Activated T-helper 2 cell treated with anti-CD3 and anti-CD28 coated beads, Interferon-gamma antibody, Interleukin-2, Interleukin-4, amounts not matched to agents 10 μg/mL and 5 μg/mL and 100 μg/mL, durations not matched to agents 14 hours and 24 hours and 36 hours (primary cell): ENCODE data around the gene KCNJ12. TPM values are rescaled to one million over a fixed set of nuclear protein-coding genes. Genes with fewer than 3 reads are reported as not detected.
"Not testable (repeated sequence)": the region's sequence is repeated elsewhere in the genome, so short reads cannot be mapped to it uniquely, and the experiment has no call there.

Experiments used
- DNase-seq: peaks from one replicate; pipeline ENCODE4 v3.0.0; 2021; ENCODE audit warnings: low spot score
- H3K27ac Mint-ChIP-seq: one replicate; pipeline ENCODE4 v1.8.0; 2021; ENCODE audit warnings: mixed read lengths
- H3K27me3 Mint-ChIP-seq: one replicate; pipeline ENCODE4 v1.8.0; 2021; ENCODE audit warnings: low read depth, mixed read lengths
- H3K36me3 Mint-ChIP-seq: one replicate; pipeline ENCODE4 v1.8.0; 2021; ENCODE audit warnings: low read depth, mixed read lengths
- H3K4me1 Mint-ChIP-seq: one replicate; pipeline ENCODE4 v1.8.0; 2021; ENCODE audit warnings: low read depth, mixed read lengths
- H3K4me3 Mint-ChIP-seq: one replicate; pipeline ENCODE4 v1.8.0; 2021; ENCODE audit warnings: low read depth, mild to moderate bottlenecking, moderate library complexity, mixed read lengths
- H3K9me3 Mint-ChIP-seq: one replicate; pipeline ENCODE4 v1.8.0; 2021; ENCODE audit warnings: mixed read lengths
- intact Hi-C: fragments of 100-400 bp; cut with micrococcal nuclease; formaldehyde crosslinking; loops from one replicate; pipeline ENCODE4 v1.15.1; 2023
- total RNA-seq: library from RNA; stranded (reverse); gene quantifications from 2 replicates; pipeline ENCODE4 v1.2.3, GENCODE V29; 2022

The KCNJ12 gene
- total RNA-seq = not detected in 2 replicates

DNA sequence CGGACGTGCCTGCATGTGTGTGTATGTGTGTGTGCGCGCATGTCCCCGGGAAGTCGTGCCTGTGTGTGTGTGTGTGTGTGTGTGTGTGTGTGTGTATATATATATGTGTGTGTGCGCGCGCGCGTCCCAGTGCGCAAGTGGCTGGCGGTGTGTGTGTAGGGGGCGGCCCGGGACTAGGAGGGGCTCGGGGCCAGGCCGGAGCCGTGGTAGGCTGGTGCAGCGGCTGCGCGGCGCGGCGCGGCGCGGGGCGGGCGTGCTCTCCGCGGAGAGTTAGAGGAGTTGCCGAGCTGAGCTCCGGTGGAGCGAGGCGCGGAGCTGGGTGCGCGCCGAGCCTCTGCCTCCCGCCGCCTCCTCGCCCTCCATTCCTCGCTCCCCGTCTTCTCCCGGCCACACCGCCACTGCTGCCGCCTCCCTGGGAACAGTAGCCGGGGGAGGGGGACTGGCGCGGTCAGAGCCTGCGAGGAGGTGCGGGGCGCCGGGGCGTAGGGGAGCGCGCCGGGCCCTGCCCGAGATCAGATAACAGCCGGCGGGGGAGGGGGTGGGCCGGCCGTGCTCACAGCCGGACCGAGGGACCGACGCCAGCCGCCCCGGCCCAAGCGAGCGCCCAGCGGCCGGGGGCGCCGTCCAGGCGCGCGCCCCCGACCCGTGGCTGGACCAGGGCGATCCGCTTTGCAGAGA is at the start of gene KCNJ12:
TSS of gene KCNJ12 (plus strand) at position 277 of the 678 bp plus-strand sequence. CDS start 38,986 bp downstream, outside the sequence.
- H3K27ac Mint-ChIP-seq = no peak within 1 kb of the TSS
- no peaks in the 10 kb centered on the region for H3K36me3 Mint-ChIP-seq
- no peak for DNase-seq
- no peaks in the 10 kb centered on the region for H3K4me1 Mint-ChIP-seq
- H3K9me3 Mint-ChIP-seq = no peaks in the 10 kb centered on the region
- H3K4me3 Mint-ChIP-seq = no peak within 1 kb of the TSS
- H3K27me3 Mint-ChIP-seq = peaks cover 24% of the 10 kb centered on the region
- intact Hi-C loops = no loop called here

- not testable (repeated sequence) for H3K36me3 Mint-ChIP-seq, DNase-seq
- intact Hi-C loops = loop anchor here (10.0 kb wide), 2 partner anchors 127 to 203 kb away; partner anchors contain the start of gene DHRS7B
These were observed 48.2 kb upstream of the KCNJ12 start for GRCh38 chr17:21327921-21328320.

GRCh38 chr17:21328778-21329177 is 47.4 kb upstream of the KCNJ12 start:
- not testable (repeated sequence) for H3K36me3 Mint-ChIP-seq, H3K4me3 Mint-ChIP-seq
- intact Hi-C loops = loop anchor here (10.0 kb wide), 2 partner anchors 126 to 204 kb away; partner anchors contain the start of gene DHRS7B

More at GRCh38 chr17:21327921-21328320, 48.2 kb upstream of the KCNJ12 start:
- H3K4me3 Mint-ChIP-seq, H3K9me3 Mint-ChIP-seq, H3K27ac Mint-ChIP-seq, H3K4me1 Mint-ChIP-seq: not testable (repeated sequence)
- peaks cover 20% of the 10 kb centered on the region for H3K27me3 Mint-ChIP-seq

GRCh38 chr17:21330436-21331160 is 45.6 kb upstream of the KCNJ12 start:
- Mint-ChIP-seq H3K27ac (no peak overlapping the region), H3K4me3 (no peak overlapping the region), H3K36me3 (no peaks in the 10 kb centered on the region), H3K4me1 (no peaks in the 10 kb centered on the region), H3K27me3 (peaks cover 6% of the 10 kb centered on the region), H3K9me3 (peaks cover 9% of the 10 kb centered on the region)
- intact Hi-C loops = no loop called here
- no peak for DNase-seq

More at GRCh38 chr17:21328778-21329177, 47.4 kb upstream of the KCNJ12 start:
- H3K27ac Mint-ChIP-seq, DNase-seq, H3K9me3 Mint-ChIP-seq, H3K4me1 Mint-ChIP-seq: not testable (repeated sequence)
- H3K27me3 Mint-ChIP-seq = peaks cover 16% of the 10 kb centered on the region

DNA sequence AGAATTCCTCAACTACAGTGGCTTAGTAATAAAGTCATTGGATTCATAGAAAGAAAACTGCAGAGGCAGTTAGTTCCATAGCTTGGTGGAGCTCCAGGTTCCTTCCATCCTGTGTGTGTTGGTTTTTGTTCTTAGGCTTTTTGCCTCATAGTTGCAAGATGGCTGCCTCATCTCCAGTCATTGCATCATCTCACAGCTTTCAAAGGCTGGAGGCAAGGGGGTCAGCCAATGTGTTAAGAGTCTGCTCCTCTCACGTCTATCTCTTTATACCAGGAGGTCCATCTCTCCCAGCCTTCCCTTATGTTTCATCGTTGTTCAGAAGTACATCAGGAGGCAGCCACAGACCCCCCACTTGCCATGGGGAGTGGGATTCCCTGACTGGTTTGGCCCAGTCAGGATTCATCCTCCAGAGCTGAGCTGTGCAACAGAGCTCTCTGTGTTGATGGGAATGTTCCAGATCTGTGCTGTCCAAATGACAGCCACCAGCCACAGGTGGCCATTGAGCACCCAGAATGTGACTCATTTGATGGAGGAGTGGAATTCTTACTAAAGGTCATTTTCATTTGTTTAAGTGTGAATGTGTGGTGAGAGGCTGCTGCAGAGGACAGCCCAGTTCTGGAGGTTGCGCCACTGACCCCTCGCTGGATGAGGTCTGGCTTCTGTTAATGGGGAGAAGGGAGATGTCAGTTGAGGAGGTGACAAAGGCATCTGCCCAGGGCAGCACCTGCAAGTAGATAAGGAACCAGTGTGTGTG is 39.4 kb upstream of the KCNJ12 start:
- intact Hi-C loops, H3K27ac Mint-ChIP-seq, H3K4me3 Mint-ChIP-seq, DNase-seq, H3K4me1 Mint-ChIP-seq, H3K9me3 Mint-ChIP-seq, H3K27me3 Mint-ChIP-seq, H3K36me3 Mint-ChIP-seq: not testable (repeated sequence)

- H3K9me3 Mint-ChIP-seq, H3K27me3 Mint-ChIP-seq, H3K27ac Mint-ChIP-seq, intact Hi-C loops, H3K4me1 Mint-ChIP-seq, H3K4me3 Mint-ChIP-seq, DNase-seq, H3K36me3 Mint-ChIP-seq: not testable (repeated sequence)
These were observed 38.1 kb upstream of the KCNJ12 start for GRCh38 chr17:21337981-21338625.

DNA sequence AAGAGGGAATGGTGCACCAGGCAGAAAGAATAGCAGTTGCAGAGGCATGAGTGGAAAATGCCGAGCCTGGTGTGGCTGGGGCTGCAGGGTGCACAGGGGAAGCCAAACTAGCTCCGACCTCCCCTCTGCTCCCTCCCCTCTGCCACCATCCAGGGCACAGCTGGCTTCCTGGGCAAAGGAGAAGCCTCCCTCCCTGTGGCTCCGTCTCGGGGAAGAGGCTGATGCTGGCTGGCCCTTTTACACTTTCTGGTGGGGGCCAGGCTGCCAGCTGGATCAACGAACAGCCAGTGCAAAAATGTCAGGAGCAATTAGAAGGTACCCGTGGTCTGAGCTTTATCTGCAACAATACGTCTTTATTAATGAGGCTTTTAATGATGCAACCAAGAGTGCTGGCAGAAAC is 37.1 kb upstream of the KCNJ12 start:
- H3K4me3 Mint-ChIP-seq = no peak overlapping the region
- no peak overlapping the region for H3K27ac Mint-ChIP-seq
- no peaks in the 10 kb centered on the region for H3K4me1 Mint-ChIP-seq
- H3K27me3 Mint-ChIP-seq = no peaks in the 10 kb centered on the region
- H3K9me3 Mint-ChIP-seq = no peaks in the 10 kb centered on the region
- intact Hi-C loops = no loop called here
- DNase-seq = no peak
- no peaks in the 10 kb centered on the region for H3K36me3 Mint-ChIP-seq

- H3K9me3 Mint-ChIP-seq, DNase-seq, H3K4me1 Mint-ChIP-seq, H3K4me3 Mint-ChIP-seq, intact Hi-C loops, H3K27me3 Mint-ChIP-seq, H3K36me3 Mint-ChIP-seq, H3K27ac Mint-ChIP-seq: not testable (repeated sequence)
These were observed 36.6 kb upstream of the KCNJ12 start for GRCh38 chr17:21339571-21339970.

GRCh38 chr17:21340407-21340806 is 35.8 kb upstream of the KCNJ12 start:
- H3K4me1 Mint-ChIP-seq, H3K9me3 Mint-ChIP-seq, H3K27ac Mint-ChIP-seq, H3K27me3 Mint-ChIP-seq, H3K4me3 Mint-ChIP-seq, intact Hi-C loops, DNase-seq, H3K36me3 Mint-ChIP-seq: not testable (repeated sequence)

GRCh38 chr17:21341279-21341678 is 34.9 kb upstream of the KCNJ12 start:
- H3K36me3 Mint-ChIP-seq, H3K4me3 Mint-ChIP-seq, H3K27me3 Mint-ChIP-seq, H3K9me3 Mint-ChIP-seq, intact Hi-C loops, H3K4me1 Mint-ChIP-seq, DNase-seq, H3K27ac Mint-ChIP-seq: not testable (repeated sequence)

- H3K27ac Mint-ChIP-seq, H3K4me3 Mint-ChIP-seq, intact Hi-C loops, H3K9me3 Mint-ChIP-seq, DNase-seq, H3K36me3 Mint-ChIP-seq, H3K27me3 Mint-ChIP-seq, H3K4me1 Mint-ChIP-seq: not testable (repeated sequence)
These were observed 34.1 kb upstream of the KCNJ12 start for GRCh38 chr17:21341925-21342540.
